C4-2B (cell line): Measurements from ENCODE around the gene TDRD9.

Experiments used
- H3K27ac ChIP-seq: fragments of 450-650 bp; 2 replicates; pipeline ENCODE4 v1.5.1; 2017
- CTCF ChIP-seq: fragments of 450-650 bp; conservative IDR thresholded peaks from 2 replicates; pipeline ENCODE4 v1.5.1; 2017; ENCODE audit warnings: mild to moderate bottlenecking
- ZFX ChIP-seq: fragments of 450-650 bp; IDR thresholded peaks from 2 replicates; pipeline ENCODE4 v1.6.1; 2017

The TDRD9 gene

GRCh38 chr14:103916636-103917262 lies 11.5 kb upstream of the TDRD9 start:
- H3K27ac ChIP-seq: no peak overlapping the region
- TF ChIP-seq ZFX (no peak), CTCF (no peak)

DNA sequence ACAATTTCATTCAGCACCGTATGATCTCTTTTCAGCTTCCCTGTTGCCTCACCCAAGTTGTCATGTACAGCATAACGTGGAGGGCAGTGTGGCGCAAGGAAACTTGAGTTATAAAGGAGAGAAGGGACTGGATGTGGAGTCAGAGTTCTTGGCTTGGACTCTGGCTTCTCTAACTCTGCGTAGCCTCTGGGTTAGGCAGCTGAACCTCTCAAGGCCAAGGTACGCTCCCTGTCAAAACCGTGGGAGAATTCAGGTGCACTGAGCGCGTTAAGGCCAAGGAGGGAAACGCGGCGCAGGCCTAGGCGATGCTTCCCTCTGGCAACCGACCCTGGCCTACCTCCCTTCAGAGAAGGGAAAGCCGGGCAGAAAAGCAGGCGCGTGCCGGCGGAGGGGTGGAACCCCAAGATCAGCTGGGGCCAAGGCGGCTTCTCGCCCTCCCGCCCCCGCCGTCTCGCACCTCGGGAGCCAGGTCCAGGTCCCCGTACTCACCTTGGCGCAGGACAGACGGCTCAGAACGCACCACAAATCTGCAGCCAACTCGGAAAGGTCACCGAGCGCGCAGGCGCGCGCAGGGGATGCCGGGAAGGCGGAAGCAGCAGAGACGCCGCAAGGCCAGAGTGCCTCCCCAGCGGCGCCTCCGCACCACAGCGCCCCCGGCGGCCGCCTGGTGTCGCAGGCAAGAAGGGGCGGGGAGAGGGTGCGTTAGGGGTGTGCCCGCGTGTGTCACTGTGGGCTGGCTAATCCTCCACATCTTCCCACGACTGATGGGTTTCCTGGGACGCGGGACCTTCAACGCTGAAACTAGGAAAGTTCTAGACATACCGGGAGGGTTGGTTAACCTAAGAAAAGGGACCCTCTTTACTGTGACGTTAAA lies 7.0 kb upstream of the TDRD9 start:
- H3K27ac ChIP-seq: peak overlapping the region; percentile 90
- TF ChIP-seq CTCF (peak; percentile 100), ZFX (peak; percentile 95)

DNA sequence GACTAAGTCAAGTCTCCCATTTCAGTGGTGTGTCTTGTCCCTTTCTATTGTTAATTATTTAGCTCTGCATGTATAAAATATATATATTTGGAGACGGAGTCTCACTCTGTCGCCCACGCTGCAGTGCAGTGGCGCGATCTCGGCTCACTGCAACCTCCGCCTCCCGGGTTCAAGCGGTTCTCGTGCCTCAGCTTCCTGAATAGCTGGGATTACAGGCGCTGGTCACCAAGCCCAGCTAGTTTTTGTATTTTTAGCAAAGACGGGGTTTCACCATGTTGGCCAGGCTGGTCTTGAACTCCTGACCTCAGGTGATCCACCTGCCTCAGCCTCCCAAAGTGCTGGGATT lies 6.4 kb upstream of the TDRD9 start:
- H3K27ac ChIP-seq: peak overlapping the region; percentile 90

DNA sequence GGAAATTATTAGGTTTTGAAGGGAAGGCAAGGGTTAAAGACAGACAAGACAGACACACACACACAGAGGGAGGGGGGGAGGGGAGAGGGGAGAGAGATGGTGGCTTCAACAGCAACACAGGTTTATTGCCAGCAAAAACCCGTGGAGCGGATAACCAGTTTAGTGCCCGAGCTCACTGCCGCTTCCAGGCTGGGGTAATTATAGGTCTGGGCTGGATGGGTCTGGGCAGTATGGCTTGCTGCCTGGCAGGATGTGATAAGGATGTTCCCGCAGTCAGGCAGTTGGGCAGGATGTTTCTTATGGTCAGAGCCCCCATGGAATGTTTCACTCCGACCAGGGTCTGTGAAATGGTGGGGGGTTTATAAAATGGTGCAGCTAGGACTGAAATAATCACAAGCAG lies 4.4 kb upstream of the TDRD9 start:
- no peak overlapping the region for H3K27ac ChIP-seq
- no peak for TF ChIP-seq CTCF
- TF ChIP-seq ZFX: no peak

DNA sequence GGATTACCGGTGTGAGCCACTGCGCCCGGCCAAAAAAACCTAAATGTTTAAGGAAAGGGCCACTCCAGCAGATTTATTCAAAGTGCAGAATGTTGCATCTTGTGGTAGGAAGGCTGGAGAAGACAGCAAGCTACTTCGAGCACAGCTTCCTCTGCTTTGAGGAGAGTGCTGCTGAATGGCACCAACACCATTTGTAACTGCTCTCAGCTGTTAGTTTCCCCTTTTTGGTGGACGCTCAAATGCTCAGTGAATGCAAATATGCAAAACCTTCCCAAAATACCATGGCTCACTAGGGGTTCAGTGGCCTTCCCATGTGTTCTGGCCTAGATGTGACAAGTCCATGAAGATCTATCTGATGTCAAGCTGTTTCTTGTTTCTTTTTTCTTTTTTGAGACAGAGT lies 2.9 kb upstream of the TDRD9 start:
- H3K27ac ChIP-seq: no peak overlapping the region
- TF ChIP-seq ZFX (no peak), CTCF (no peak)

DNA sequence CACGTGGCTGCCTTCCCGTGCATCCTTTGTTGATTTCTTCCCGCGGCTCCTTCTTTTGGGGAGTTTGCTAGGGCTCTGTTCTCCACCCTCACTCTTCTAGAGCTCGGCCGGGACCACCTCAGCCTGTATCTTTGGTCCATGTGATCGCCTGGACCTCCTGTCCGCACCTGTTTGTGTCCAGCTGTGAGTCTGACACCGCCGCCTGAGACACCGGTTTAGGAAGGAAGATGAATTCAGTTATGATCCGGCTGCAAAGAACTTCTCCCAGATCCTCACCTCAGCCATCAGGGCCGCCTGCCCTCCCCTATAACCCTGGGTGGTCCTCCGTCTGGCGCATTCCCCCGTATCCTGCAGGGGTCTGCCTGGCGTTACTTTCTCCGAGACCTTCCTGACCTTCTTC lies 690 bp upstream of the TDRD9 start:
- TF ChIP-seq ZFX (no peak), CTCF (no peak)
- no peak overlapping the region for H3K27ac ChIP-seq

DNA sequence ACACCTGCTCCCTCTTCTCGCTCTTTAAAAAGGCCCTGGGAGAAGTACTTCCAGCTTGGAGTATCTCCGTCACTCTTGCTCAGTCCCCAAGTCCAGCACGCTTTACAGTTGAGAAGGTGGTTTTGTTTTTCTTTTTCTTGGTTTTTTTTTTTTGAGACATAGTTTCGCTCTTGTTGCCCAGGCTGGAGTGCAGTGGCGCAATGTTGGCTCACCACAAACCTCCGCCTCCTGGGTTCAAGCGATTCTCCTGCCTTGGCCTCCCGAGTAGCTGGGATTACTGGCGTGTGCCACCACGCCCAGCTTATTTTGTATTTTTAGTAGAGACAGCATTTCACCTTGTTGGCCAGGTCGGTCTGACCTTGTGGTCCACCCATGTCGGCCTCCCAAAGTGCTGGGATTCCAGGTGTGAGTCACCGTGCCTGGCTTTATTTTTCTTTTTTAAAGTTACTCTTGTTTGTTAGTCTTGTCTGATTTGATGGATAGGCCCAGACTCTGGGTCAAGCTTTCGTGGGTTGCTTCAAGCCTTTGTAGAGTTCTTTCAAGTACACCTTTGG lies 1.9 kb downstream of the TDRD9 start:
- no peak overlapping the region for H3K27ac ChIP-seq
- no peak for TF ChIP-seq CTCF
- no peak for TF ChIP-seq ZFX
